GM18519 (cell line): ENCODE measurements around the gene OR52I1.

Source experiments
- ATAC-seq: cut with Tn5 transposase; IDR thresholded peaks from one replicate; pipeline ENCODE4 v1.9.1; 2021; ENCODE audit warnings: mild to moderate bottlenecking, moderate library complexity; ENCODE audit not compliant: unreplicated experiment, low FRiP score

The OR52I1 gene, protein sequence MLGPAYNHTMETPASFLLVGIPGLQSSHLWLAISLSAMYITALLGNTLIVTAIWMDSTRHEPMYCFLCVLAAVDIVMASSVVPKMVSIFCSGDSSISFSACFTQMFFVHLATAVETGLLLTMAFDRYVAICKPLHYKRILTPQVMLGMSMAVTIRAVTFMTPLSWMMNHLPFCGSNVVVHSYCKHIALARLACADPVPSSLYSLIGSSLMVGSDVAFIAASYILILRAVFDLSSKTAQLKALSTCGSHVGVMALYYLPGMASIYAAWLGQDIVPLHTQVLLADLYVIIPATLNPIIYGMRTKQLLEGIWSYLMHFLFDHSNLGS

DNA sequence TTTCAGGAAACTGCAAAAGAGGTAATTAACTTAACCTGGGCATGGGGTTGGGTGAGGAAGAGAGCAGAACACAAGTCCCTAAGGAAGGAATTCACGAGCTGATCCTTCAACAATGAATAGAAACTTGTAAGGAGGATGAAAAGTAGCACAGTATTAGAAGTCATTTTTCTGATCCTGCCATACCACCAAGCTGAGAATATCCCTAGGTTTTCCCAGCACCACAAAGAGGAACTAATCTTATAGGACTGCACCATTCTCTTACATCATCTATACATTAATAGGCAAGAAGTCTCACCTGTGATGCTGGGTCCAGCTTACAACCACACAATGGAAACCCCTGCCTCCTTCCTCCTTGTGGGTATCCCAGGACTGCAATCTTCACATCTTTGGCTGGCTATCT lies at the start of gene OR52I1:
TSS of gene OR52I1 (plus strand) at position 301 of the 400 bp plus-strand sequence. CDS start at position 301, 0 bp downstream.
- ATAC-seq, result no peak

DNA sequence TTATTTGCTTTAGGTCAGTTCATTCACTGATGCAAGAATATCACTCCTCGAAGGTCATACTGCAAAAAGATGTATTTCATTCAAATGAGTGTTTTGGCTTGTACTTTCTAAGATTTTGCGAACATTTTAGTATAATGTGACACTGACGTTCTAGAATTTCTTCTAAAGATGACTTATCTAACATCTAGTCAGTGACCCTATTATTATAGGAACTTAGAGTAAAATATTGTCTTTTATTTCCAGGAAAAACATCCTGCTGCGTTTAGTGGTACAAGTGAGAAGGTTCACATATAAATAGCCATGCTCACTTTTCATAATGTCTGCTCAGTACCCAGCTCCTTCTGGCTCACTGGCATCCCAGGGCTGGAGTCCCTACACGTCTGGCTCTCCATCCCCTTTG lies 48.9 kb upstream of the OR52I1 start, which contains the start of gene OR52M1:
TSS of gene OR52M1 (plus strand) at position 301 of the 400 bp plus-strand sequence. CDS start at position 301, 0 bp downstream.
- ATAC-seq, result no peak

DNA sequence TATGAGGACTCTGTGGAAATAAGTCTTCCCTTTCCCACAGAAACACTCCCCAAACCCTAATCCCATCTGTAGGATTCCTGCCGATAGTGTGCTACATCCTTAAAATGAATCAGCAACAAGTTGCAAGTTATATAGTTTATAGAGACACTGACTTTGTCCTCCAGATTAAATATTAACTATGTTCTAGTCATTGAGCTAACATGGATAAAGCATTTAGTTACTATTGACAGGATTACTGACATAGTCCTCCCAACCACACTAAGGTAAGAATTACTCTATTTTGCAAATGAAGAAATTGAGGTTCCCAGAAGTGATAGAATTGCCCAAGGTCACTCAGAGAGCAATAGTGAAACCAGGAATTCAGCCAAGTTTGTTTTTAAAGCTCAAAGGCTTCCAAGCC lies 47.0 kb upstream of the OR52I1 start:
- no peak for ATAC-seq

DNA sequence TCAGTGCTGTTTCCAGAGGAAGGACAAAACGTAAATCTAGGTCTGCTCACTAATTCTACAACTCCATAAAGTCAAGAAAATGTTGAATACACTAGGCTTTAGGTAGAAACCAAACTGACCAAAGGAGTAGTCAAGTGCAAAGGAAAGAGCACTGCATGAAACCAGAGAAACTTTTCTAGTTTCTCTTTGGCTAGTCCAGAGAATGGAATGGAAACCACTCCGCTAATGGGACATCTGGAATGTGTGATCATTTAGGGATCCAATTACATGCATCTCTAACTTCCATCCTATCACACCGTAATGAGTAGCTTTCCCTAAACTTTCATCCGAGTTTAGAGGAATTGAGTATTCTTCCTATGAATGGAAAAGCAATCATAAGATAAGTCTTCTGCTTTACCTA lies 46.4 kb upstream of the OR52I1 start:
- ATAC-seq, result no peak

DNA sequence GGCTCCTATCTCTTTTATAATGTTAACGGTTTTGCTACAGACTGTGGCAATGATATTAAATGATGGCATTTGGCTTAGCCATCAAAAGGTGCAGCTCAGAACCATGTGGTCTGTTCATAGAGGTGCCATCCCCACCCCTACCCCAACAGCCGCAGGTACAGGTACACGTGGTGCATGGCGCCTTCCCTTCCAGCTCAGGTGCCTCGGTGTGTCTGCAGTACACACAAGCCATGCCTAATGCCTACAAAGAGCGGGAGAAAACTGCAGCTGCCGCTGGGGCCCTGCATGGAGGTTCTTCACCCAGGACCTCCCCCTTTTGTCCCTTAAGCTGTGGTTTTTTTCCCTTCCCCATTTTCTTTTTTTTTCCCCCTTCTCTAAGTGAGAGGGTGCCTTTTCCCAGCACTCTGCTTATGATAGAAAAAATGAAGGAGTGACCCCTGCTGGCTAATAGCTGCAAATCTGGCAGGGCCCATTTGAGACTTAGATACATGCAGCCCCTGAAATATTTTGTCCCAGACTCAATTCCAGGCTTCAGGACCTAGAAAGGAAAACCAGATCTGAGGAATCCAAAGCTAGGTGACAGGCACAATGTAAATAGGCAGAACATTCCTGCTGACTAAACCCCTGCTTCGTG lies 42.4 kb upstream of the OR52I1 start:
- no peak for ATAC-seq

DNA sequence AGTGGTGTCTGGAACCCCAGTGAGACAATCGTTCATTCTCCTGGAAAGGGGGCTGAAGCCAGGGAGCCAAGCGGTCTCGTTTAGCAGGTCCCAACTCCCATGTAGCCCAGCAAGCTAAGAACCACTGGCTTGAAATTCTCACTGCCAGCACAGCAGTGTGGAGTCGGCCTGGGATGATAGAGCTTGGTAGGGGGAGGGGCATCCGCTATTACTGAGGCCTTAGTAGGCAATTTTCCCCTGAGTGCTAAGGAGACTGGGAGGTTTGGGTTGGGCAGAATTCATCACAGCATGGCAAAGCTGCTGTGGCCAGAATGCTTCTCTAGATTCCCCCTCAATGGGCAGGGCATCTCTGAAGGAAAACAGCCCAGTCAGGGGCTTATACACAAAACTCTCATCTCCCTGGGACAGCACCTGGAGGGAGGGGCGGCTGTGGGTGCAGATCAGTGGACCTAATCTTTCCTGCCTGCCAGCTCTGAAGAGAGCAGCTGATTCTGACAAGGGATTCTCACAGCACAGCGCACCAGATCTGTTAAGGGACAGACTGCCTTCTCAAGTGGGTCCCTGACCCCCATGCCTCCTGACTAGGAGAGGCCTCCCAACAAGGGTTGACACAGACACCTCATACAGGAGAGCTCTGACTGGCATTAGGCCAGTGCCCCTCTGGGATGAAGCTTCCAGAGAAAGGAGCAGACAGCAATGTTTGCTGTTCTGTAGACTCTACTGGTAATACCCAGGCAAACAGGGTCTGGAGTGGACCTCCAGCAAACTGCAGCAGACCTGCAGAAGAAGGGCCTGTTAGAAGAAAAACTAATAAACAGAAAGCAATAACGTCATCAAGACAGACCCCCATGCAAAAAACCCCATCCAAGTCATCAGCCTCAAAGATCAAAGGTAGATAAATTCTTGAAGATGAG lies 34.1 kb upstream of the OR52I1 start:
- no peak for ATAC-seq

DNA sequence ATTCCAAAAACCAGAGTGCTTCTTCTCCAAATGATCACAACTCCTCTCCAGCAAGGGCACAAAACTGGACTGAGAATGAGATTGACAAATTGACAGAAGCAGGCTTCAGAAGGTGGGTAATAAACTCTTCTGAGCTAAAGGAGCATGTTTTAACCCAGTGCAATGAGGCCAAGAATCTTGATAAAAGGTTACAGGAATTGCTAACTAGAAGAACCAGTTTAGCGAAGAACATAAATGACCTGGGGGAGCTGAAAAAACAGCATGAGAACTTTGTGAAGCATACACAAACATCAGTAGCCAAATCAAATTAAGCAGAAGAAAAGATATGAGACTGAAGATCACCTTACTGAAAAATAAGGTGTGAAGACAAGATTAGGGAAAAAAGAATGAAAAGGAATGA lies 33.4 kb upstream of the OR52I1 start:
- ATAC-seq, result no peak

DNA sequence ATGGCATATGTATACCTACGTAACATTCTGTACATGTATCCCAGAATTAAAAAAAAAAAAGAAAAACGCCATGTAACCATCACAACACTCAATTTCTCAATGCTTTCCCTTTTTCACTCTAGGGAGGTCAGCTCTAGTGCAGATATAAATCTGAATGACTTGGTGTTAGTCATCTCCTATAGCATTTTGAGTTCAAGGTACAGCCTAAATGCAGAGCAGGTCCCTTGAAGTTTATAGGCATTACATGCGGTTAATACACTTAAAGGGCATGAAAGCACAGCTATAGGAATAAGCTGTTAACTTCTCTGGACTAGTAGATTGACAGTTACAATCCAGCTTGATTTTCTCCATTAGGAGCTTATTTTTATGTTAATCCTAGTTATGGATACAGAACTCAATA lies 28.5 kb upstream of the OR52I1 start:
- ATAC-seq, result no peak

DNA sequence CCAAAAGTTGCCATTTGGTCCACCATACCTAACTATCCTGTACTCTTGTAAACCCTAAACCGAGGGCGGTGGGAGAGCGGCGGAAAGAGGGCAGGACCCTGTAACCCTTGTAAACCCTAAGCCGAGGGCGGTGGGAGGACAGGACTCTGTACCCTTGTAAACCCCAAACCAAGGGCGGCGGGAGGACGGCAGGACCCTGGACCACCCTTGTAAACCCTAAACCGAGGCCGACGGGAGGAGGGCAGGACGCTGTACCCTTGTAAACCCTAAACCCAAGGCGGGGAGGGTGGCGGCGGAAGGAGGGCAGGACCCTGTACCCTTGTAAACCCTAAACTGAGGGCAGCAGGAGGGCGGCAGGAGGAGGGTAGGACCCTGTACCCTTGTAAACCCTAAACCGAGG lies 24.8 kb upstream of the OR52I1 start:
- no peak for ATAC-seq

DNA sequence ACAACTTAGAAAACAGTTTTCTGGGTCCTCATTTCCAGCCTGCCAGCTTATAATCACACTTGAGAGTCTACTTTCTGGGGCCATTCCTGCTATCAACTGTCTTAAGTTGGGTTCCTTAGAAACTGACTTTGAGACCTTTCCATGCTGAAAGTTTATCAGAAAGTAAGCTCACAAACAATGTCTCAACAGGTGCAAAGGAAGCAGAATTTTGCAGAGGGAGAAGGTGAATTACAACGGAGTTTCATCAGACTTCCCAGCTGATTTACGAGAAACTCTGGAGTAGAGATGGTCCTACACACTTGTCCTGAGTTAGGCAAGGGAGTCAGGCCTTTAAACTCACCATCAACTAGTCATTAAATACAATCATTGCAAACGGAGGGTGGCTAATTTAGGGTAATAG lies 17.0 kb upstream of the OR52I1 start:
- no peak for ATAC-seq

DNA sequence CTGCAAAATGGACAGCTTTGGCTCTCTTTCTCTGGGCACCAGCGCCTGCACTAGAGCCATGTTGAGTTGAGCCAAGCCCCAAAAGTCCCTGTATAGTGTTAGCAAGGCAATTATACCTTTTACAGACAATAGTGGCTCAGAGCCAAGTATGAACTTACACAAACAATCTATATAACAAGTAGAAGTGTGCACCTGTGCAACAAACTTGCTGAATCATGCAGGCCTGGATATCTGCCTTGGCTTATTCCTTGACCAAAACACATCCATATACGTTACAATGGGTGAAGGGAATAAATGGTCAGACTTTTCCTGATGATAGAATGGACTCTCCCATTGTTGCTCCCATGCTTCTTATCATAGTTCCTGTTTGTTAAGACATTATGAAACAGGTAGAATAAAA lies 16.1 kb upstream of the OR52I1 start:
- no peak for ATAC-seq

DNA sequence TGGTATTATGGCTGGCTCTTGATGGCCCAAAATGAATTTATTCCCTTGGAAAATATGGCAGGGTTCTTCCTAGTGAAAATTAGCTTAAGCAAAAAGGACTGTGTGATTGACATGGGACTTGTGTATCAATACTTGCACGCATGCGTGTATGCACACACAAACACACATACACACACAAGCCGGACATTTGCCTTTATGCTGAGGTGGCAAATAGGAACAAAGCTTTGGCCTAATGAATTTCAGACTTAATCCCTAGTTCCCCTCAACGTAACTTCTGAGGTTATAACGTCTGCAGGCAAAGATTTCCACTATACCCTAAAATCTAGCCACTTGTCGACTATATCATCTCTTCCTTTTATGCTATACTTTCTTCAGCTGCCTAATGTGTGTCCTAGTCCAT lies 15.2 kb upstream of the OR52I1 start:
- no peak for ATAC-seq

DNA sequence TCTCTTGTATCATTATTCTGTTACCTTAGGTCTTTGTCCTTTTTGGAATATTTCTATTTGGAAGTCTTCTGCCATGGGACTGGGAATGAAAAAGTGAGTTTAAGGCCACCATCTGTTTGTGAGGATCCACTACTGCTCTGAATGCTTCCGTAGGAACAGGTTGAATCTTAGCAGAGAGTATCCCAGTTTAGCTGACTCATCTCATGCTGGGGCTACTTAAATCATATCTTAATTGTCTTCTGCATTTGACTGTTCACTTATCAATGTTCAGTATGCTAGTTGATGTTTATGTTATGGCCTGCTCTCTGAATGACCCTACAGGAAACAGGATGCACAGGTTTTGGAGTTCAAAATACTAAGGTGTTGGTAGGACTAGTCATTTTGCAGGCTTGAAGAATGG lies 13.7 kb upstream of the OR52I1 start:
- no peak for ATAC-seq

DNA sequence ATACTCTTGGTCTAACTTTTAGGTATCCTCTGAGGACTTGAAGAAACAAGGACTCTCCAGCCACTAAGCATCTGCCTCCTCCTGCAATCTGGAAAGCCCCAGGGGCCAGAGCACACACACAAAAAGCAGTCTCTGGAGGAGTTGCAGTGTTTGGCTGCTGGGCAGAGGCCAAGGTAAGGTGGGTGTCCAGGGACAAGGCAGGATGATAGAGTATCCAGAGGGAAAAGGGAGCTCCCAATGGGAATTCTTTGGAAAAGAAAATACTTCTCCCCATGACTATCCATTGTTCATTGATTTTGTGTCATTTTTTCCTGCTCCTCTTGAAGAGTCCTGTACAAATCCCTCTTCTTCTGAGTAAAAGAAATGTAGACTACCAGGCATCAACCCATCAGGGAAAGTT lies 12.4 kb upstream of the OR52I1 start, which contains the start of gene OR52I2:
TSS of gene OR52I2 (plus strand) at position 301 of the 400 bp plus-strand sequence.
- ATAC-seq, result no peak

DNA sequence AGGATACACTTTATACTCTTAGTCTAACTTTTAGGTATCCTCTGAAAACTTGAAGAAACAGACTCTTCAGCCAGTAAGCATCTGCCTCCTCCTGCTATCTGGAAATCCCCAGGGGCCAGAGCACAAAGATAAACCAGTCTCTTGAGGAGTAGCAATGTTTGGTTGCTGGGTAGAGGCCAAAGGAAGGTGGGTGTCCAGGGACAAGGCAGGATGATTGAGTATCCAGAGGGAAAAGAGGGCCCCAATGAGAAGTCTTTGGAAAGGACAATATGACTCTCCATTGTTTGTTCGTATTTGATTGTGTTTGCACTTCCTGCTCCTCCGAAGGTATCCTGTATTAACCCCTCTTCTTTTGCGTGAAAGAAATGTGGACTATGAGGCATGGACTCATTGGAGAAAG lies 4.8 kb upstream of the OR52I1 start:
- ATAC-seq, result no peak

DNA sequence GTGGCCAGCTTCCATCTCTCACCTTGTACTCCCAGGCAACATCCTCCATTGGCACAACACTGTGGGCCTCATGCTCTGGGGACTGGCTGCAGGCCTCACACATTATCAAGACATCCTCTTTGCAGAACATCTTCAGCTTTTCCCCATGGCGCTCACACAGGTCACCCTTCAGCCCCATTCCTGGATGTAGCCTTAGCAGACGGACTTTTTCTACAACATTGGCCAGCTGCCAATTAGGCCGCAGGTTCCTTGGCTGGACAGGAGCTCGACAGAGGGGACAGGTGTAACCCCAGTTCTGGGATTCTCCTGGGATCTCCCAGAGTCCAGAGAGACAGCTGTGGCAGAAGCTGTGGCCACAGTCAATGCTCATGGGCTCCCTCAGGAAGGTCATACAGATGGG lies 11.2 kb downstream of the OR52I1 start:
- ATAC-seq, result no peak

DNA sequence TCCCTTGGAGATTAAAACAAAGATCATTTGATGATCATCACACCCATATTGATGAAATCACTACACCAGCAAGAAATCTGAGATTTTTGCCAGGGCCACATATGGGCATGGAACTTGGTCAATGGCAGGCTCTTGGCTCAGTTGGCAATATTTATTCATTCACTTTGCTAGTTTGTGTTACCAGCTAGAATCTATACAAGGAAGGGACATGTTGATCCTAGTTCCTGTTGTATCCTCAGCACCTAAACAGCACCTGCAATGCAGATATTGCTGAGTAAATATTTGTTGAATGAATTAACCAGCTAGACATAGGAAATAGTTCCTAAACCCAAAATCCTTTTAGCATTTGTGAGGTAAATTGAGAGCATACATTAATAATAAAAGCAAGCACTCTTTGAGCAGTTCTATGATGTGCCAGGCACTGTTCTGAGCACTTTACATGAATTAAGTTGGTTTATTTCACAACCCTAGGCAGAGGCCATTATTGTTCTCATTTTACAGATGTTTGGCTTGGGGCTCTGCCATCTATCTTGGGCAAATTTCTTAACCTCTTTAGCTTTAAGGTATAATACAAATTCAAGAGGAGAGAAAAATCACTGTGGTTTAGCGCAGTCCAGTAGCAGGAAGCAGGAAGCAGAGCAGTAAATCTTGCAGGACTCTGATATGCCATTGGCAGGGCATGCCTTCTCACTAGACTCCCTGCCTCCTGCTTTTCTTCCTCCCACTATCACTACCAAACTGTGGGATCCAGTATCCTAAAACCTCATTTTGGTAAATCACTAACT lies 12.6 kb downstream of the OR52I1 start:
- ATAC-seq, result no peak

DNA sequence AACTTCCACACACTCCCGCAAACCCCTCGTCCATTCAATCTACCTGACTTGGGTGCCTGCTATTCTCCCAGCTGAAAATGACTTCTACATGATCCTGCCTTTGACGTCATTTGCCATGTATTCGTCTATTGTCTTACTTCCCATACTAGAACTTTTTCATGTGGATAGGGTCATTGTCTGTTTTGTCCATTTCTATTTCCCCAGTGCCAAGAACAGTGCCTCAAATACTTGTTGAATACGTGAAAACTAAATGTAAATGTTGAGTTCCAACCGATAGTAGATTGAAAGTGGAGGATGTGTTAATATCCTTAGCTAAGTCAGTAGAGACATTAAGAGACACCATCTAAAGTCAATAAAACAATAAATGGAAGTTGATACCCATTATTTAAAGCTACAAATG lies 13.3 kb downstream of the OR52I1 start:
- ATAC-seq, result no peak

DNA sequence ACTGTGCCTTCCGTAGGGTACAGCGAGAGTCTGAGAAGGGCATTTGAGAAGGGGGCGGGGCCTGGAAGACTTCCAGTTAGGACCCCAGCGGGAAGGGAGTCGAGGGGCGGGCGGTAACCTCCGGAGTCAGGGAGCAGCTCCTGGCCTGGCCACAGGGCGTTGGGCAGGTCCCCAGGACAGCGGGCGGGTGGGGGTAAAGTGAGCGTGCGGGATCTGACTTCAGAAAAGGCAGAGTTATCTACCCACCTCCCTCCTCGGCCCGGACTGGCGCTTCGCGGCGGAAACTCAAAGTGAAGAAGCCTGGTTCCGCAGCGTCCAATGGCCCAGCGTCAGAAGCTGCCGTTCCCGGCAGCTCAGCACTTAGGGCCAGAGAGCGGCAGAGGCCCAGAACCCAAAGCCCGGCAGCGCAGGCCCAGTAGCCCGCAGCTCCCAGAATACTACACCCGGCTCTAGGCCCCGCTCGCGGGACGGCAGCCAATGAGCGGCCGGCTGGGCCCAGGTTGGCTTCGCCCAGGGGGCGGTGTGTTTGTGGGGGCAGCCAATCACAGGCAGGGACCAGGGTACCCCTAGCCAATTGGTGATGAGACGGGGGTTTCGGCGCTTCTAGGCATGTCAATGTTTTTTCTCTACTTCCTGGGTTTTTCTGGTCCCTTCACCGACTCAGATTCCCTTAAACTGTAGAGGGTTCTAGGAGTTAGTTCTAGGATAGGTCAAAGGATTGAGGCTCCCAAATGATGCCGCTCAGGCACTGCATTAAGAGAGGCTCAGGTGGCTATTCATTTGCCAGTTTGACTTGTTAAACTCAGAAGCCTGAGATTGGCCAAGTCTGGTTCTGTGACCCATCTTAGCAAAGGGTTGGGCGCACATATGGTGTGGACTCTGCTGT lies 14.2 kb downstream of the OR52I1 start, which contains the start of gene TRIM68:
TSS of gene TRIM68 (minus strand) at position 451 of the 886 bp plus-strand sequence. CDS start 2,727 bp downstream, outside the sequence.
- ATAC-seq, result peak; percentile 99
